ENCODE results near the gene AEBP2. TPM values are rescaled to one million over a fixed set of nuclear protein-coding genes. Genes with fewer than 3 reads are reported as not detected.
"Not testable (repeated sequence)": the region's sequence is repeated elsewhere in the genome, so short reads cannot be mapped to it uniquely, and the experiment has no call there.

Gene AEBP2
- total RNA-seq, 3 donors from 2014 or later: 42.4 to 50.9 (median 45.8) TPM

DNA sequence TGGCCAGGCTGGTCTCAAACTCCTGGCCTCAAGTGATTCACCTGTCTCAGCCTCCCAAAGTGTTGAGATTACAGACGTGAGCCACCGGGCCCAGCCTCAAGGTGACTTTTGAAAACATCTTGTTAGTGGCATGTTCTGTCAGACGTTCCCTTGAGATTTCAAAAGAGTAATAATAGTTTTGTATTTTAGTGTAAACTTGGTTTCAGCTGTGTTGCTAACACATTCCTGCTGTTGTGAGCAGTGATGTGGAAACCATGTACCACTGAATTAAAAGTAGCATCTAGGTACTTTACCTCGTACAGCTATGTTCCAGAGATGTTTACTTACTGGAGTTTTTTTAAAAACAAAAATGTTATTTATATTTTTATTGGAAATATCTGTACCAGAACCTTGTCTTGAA lies 111.3 kb downstream of the AEBP2 start:
- Mint-ChIP-seq H3K4me3 (no peak overlapping the region), H3K4me1 (ENCODE audit: low read depth) (peaks cover 15% of the 10 kb centered on the region), H3K36me3 (ENCODE audit: insufficient read depth) (peaks cover 4% of the 10 kb centered on the region), H3K9me3 (no peaks in the 10 kb centered on the region), H3K27me3 (ENCODE audit: low read depth) (no peaks in the 10 kb centered on the region)
- no peak for ATAC-seq
- no peak for DNase-seq

DNA sequence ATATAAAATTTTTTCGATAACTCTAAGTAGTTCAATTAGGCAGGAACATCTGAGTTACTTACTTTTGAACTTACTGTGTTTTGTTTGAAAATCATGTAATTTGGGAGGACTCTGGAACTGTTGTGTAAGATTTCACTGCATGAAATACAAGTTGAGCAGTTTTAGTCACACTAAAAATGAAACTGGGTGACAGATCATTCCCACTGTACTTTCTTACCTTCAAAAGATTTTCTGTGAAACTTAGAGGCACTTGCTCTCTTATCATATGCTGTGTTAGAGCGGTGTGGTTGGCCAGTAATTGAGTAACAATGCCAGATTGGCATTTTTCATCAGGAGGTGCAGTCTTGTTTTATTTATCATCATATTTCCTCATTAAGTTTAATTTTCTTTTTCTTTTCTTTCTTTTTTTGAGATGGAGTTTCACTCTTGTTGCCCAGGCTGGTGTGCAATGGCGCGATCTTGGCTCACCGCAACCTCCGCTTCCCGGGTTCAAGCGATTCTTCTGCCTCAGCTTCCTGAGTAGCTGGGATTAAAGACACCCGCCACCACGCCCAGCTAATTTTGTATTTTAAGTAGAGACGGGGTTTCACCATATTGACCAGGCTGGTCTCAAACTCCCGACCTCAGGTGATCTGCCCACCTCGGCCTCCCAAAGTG lies 113.3 kb downstream of the AEBP2 start:
- not testable (repeated sequence) for H3K9me3 Mint-ChIP-seq; DNase-seq; H3K27me3 Mint-ChIP-seq (ENCODE audit: low read depth)
- Mint-ChIP-seq H3K4me1 (ENCODE audit: low read depth) (peaks cover 13% of the 10 kb centered on the region), H3K36me3 (ENCODE audit: insufficient read depth) (peaks cover 11% of the 10 kb centered on the region), H3K4me3 (peak overlapping the region; percentile 65)
- peak; percentile 93 to 99 for ATAC-seq

DNA sequence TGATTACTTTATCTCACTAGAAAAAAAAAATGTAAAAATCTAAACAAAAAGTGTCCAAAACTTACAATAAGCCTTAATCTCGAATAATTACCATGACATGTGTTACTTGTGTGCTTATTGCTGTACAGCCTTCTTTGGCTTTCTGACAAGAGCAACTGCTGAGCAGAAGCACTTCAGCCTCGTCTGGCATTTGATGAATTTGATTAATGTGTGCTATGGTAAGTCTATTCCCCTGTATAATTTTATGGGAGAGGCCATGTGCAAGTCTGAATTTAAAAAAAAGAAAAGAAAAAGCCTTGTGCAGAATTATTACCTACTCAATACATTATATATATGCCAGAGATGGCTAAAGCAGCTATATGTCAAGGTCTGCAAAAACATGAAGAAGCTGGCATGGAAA lies 113.9 kb downstream of the AEBP2 start:
- no peak for ATAC-seq
- no peaks in the 10 kb centered on the region for H3K9me3 Mint-ChIP-seq
- peaks cover 13% of the 10 kb centered on the region for H3K4me1 Mint-ChIP-seq (ENCODE audit: low read depth)
- peak overlapping the region; percentile 65 for H3K4me3 Mint-ChIP-seq
- H3K36me3 Mint-ChIP-seq (ENCODE audit: insufficient read depth): peaks cover 16% of the 10 kb centered on the region
- DNase-seq: no peak
- no peaks in the 10 kb centered on the region for H3K27me3 Mint-ChIP-seq (ENCODE audit: low read depth)

DNA sequence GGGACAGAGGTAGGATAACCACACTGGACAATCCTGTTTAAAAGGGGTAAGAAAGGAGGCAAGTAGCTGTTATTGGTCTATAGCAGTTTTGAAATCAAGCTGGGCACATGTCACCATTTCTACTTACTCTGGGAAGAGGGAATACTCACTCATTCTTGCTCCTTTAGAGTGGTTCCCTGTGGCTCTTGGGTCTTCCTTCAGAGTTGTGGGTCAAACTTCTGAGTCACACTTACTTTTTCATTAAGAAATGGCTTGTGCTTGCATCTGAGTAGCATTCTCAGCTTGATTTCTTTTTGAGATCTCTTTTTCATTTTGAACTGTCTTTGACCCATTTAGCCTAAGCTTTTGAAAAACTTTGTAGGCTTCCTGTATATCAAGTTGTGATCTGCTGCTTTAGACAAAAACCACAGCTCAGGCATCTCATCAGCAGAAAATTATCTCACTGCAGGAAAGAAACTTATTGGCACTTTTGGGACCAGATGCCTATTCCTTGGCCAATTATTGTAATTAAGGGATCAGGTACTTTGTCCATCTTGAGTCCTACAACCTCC lies 122.2 kb downstream of the AEBP2 start:
- peaks cover 13% of the 10 kb centered on the region for H3K9me3 Mint-ChIP-seq
- peaks cover 34% of the 10 kb centered on the region for H3K36me3 Mint-ChIP-seq (ENCODE audit: insufficient read depth)
- ATAC-seq (no peak), DNase-seq (no peak)
- H3K4me1 Mint-ChIP-seq (ENCODE audit: low read depth): peaks cover 13% of the 10 kb centered on the region
- H3K4me3 Mint-ChIP-seq: no peak overlapping the region
- H3K27me3 Mint-ChIP-seq (ENCODE audit: low read depth): no peaks in the 10 kb centered on the region

Data from activated T-cell treated with anti-CD3 and anti-CD28 coated beads, Interleukin-2, amount 50 U/mL, for 4 hours (primary cell).